GM18907 (cell line): Measurements from ENCODE around the gene TSPAN33.
A peak's percentile ranks its signal among the peaks of the same experiment; 100 is the strongest.
"Not testable (repeated sequence)": the region's sequence is repeated elsewhere in the genome, so short reads cannot be mapped to it uniquely, and the experiment has no call there.

Experiments used
- ATAC-seq: cut with Tn5 transposase; IDR thresholded peaks from one replicate; pipeline ENCODE4 v1.9.1; 2021; ENCODE audit warnings: mild to moderate bottlenecking, moderate library complexity; ENCODE audit not compliant: unreplicated experiment

Gene TSPAN33

GRCh38 chr7:129169171-129169671, 24.7 kb downstream of the TSPAN33 start:
- ATAC-seq: no peak

GRCh38 chr7:129169686-129170440, 25.4 kb downstream of the TSPAN33 start:
- peak; percentile 61 for ATAC-seq

- no peak for ATAC-seq
Observed at GRCh38 chr7:129170441-129171021, 26.0 kb downstream of the TSPAN33 start.

- ATAC-seq: not testable (repeated sequence)
Observed at GRCh38 chr7:129173861-129174260, 29.4 kb downstream of the TSPAN33 start.

- no peak for ATAC-seq
Observed at GRCh38 chr7:129176916-129177710, 32.6 kb downstream of the TSPAN33 start.

- ATAC-seq: no peak
Observed at GRCh38 chr7:129184981-129185670, 40.6 kb downstream of the TSPAN33 start.

- ATAC-seq: no peak
Observed at GRCh38 chr7:129186749-129187260, 42.3 kb downstream of the TSPAN33 start.

- no peak for ATAC-seq
Observed at GRCh38 chr7:129187681-129188371, 43.3 kb downstream of the TSPAN33 start.

- ATAC-seq: no peak
Observed at GRCh38 chr7:129188372-129188891, 43.9 kb downstream of the TSPAN33 start, which contains the start of gene SMO. Gene SMO (plus strand): TSS chr7:129188633. CDS start chr7:129189152, 519 bp downstream.

GRCh38 chr7:129188892-129189660, 44.6 kb downstream of the TSPAN33 start:
- no peak for ATAC-seq

GRCh38 chr7:129189661-129190310, 45.3 kb downstream of the TSPAN33 start:
- no peak for ATAC-seq

GRCh38 chr7:129191272-129191671, 46.8 kb downstream of the TSPAN33 start:
- no peak for ATAC-seq

- ATAC-seq: no peak
Observed at GRCh38 chr7:129193892-129194291, 49.4 kb downstream of the TSPAN33 start.

GRCh38 chr7:129197771-129198170, 53.3 kb downstream of the TSPAN33 start:
- ATAC-seq: no peak

- ATAC-seq: no peak
Observed at GRCh38 chr7:129199406-129199805, 54.9 kb downstream of the TSPAN33 start.

- ATAC-seq: no peak
Observed at GRCh38 chr7:129202058-129202777, 57.7 kb downstream of the TSPAN33 start.

- no peak for ATAC-seq
Observed at GRCh38 chr7:129203050-129203741, 58.7 kb downstream of the TSPAN33 start.
